GM21528 (cell line): Measurements from ENCODE around the gene BCAS3.
A peak's percentile ranks its signal among the peaks of the same experiment; 100 is the strongest.

Experiments used
- ATAC-seq: cut with Tn5 transposase; IDR thresholded peaks from one replicate; pipeline ENCODE4 v1.9.1; 2021; ENCODE audit warnings: mild to moderate bottlenecking, moderate library complexity; ENCODE audit not compliant: unreplicated experiment, low FRiP score

The BCAS3 gene

DNA sequence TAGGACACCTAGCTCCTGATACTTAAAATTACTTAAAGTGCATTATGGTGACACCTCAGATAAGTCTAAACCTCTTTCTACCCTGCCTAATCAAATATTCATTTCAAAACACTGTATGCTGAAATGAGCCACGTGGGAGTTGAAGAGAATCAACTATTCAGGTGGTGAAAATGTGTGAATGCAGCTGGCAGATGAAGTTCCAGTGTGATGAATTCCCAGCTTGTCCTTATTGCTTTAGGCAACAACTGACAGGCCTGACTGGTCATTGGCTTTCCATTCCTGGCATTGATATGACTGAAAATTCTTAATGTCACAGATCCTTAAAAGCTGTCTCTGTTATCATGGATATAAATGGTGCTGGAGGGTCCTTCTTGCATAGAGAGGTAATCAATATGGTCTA lies 420.1 kb downstream of the BCAS3 start:
- no peak for ATAC-seq

DNA sequence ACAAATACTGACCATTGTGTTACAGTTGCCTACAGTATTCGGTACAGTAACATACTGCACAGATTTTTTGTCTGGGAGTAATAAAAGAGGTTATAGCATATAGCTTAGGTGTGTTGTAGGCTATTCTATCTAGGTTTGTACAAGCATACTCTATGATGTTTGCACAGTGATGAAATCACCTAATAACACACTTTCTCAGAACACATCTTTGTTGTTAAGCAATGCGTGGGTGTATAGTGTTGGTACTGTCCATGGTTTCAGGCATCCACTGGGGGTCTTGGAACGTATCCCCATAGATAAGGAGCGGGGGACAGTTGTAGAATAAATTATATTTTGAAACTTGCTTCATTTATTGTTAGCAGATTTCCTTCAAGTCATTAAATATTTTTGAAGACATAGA lies 428.7 kb downstream of the BCAS3 start:
- ATAC-seq, result no peak

DNA sequence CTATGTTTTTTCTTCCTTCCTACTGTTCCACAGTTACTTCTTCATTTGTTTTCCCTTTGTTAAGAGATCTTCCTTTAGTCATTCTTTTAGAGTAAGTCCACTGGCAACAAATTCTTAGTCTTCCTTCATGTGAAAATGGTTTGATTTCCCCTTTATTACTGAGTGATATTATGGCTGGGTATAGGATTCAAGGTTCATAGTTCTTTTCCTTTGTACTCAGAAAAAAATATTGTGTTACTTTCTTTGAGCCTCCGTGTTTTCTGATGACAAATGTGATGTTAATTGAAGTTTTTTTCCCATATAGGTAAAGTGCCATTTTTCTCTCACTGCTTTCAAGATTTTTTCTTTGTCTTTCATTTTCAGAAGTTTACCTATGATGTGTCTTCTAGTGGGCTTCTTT lies 438.9 kb downstream of the BCAS3 start:
- ATAC-seq, result no peak

DNA sequence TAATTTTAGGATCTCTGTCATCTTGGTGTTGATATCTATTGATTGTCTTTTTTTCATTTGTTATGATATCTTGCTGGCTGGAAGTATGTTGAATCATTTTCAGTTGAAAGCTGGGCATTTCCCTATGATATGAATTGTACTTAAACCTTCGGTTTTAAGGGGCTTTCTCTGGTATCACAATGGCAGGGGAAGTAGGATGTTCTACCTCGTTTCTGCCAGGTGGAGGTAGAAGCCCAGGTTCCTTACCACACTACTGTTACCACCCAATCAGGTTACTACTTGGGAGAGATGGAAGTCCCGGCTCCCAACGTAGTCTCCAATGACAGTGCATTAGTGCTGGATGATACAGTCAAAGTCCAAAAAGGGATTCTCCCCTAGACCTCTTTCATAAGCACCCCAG lies 440.3 kb downstream of the BCAS3 start:
- ATAC-seq, result no peak

DNA sequence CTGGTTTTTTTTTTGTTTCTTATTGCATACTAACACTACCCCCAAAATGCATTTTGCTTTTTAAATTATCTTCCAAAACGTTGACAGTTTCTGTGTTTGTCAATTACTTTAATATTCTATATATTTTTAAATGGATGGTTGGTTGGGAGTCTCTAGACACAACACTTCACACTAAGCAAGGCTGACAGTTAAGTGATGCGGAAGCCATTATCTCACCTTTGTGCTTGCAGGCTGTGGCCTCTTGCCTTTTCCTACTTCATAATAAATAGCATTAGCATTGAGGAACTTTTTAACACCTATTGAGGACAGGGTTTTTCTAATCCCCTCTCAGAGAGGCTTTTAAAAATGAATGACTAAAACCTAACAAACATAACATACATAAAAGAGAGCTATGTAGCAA lies 441.2 kb downstream of the BCAS3 start:
- ATAC-seq, result no peak

DNA sequence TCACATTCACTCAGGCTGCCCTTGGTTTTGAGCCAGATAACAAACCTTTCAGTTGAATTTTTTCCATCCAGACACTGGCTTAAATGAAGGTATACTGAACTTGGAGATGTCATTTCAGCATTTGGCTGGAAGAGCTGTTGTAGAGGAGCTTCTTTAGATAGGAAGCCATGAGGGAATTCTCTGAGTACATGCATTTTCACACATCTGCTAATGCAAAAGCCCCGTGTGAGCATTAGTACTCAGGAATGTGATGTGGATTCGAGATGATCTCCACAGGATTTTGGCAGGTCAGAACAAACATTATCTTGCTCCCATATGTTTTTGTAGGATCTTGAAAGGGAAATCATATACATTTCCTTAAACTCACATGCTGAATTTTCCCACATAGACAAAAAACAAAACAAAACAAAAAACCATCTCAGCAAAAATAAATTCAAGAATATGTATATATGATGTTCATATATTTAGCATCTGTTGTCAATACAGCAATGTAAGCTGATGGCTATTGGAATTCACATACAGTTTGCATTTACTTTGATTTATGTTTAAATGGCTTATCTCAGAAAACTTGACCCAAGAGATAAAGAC lies 444.8 kb downstream of the BCAS3 start:
- ATAC-seq, result no peak

DNA sequence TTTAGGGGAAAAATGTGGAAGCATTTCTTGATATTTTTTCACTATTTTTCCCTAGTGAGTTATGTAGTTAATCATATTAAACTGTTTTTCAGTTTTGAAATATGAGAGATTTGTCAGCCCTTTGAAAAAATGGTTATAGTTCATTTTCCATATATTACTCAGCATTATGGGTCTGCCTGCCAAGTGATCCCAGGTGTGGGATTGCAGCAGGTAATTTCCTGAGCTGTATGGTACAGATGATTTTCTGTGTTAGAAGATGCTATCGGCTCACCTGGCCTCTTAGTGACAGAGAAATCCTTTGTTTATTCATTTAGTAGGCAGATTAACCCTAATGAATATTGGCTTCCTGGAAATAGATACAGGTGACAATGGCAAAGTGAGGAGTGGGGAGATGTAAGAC lies 446.9 kb downstream of the BCAS3 start:
- no peak for ATAC-seq

- ATAC-seq, result no peak
Measured at GRCh38 chr17:61126473-61127249, 449.0 kb downstream of the BCAS3 start.

- ATAC-seq, result no peak
Measured at GRCh38 chr17:61127960-61128359, 450.3 kb downstream of the BCAS3 start.

DNA sequence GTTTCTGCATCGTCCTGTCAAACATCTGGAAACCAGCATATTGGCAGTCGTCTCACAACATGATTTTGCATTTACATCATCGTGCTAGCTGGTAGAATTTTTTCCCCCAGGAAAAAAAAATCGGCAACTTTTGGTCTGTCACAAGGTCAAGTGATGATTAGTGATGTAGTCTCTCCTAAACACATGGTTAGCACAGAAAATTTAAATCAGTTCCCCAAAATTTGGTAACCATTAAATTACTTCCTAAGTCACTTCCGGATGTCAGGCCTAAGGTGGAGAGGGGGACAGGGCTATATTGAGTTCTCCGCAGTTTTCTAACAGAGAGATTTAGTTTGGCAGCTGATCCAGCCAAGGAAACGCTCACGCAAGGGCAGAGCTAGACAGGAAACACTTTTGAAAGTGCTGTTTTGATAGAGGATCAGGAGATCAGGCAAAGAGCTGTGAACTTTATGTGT lies 451.0 kb downstream of the BCAS3 start:
- ATAC-seq, result no peak

DNA sequence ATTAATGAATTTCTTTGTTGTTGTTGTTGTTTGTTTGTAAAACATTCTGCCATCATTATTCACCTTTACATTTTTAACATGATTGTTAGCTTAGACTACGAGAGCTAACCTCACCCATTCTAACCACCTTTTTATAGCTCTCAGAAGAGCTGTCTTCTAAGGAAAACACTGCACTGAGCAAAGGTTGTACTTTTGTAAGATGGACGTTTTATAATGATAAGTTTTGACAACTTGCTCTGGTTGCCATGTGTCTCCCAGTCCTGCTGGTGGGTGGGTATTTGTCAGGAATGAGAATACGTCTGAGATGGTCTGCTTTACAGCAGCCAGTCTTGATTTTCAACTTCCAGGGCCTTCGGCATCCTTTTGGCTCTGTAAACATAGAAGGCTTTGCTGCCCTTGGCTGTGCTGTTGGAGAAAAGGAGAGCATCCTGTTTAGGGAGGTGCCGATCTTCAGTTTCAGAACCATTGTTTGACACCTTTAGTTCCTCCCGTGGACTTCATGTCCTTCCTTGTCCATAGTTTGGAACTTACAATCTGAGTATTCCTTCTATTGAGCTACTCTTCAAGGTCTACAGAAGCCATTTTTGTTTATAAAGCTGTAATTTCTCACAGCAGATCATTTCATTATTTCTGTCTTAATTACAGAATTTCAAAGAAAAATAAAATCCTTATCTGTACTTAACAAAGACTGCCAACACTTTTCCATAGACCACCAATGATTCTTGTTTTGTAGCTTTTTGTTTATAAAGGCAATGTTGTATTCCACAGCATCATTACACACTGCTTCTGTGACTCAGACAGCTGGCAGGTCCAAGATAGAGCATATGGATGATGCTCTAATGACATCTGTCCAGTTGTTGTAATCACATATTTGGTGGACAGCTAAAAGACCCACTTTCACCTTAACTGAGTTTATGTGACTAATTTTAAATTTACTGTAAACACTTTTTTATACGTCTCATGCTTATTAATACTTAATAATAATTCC lies 451.9 kb downstream of the BCAS3 start:
- no peak for ATAC-seq

GRCh38 chr17:61130330-61130729 lies 452.7 kb downstream of the BCAS3 start:
- ATAC-seq, result no peak

GRCh38 chr17:61131585-61131984 lies 453.9 kb downstream of the BCAS3 start:
- no peak for ATAC-seq

GRCh38 chr17:61132524-61132923 lies 454.9 kb downstream of the BCAS3 start:
- ATAC-seq, result no peak

GRCh38 chr17:61133853-61134252 lies 456.2 kb downstream of the BCAS3 start:
- ATAC-seq, result no peak

- no peak for ATAC-seq
Measured at GRCh38 chr17:61134551-61135235, 457.0 kb downstream of the BCAS3 start.

DNA sequence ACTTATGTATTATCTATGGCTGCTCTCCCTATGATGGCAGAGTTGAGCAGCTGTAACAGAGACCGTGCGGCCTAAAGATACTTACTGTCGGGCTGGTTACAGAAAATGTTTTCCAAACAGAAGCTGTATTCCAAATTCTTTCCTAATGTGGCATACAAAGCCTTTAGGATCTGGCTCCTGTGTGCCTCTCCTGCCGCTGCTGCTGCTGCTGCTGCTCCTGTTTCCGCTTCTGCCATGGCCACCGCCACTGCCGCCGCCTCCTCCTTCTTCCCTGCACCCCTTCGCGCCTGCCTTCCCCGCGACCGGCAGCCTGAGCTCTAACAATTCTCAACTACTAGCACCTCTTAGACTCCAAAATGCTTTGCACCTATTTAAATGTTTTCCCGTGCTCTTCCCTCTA lies 458.1 kb downstream of the BCAS3 start:
- no peak for ATAC-seq

- ATAC-seq, result no peak
Measured at GRCh38 chr17:61136296-61136695, 458.6 kb downstream of the BCAS3 start.

GRCh38 chr17:61139219-61139618 lies 461.6 kb downstream of the BCAS3 start:
- ATAC-seq, result peak; percentile 99

DNA sequence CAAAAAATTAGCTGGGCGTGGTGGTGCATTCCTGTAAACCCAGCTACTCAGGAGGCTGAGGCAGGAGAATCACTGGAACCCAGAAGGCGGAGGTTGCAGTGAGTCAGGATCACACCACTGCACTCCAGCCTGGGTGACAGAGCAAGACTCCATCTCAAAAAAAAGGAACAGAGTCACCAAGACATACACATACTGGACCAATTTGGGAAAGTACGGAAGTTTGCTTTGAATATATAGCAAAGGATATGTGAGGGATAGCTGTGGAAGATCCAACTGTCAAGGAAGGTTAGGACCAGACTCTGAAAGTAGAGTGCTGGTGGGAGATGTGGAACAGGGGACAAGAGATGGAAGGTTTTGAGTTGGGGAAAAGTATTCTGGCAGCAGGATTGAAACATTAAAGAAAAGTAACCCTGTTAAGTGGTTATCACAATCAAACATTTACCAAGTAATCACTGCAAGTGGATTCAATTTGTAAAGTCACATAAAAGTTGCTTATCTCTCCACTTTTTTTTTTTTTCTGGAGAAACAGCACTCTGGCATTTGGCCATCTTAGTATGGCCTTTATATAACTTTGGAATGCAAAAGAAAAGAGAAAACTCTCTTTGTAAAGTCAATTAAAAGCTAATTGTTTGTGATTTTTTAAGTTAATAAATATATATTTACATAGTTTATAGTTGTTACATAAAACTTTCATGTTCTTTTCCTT lies 462.6 kb downstream of the BCAS3 start:
- ATAC-seq, result no peak
